Mammary epithelial cell (primary cell): ENCODE measurements around the gene SVEP1.

Source experiments
- CTCF ChIP-seq, 2 donors: IDR thresholded peaks in 1 of 2; conservative IDR thresholded peaks in 1 of 2; 2 replicates each; pipeline ENCODE4 v1.5.1; 2011 to 2012; ENCODE audit warnings: inconsistent platforms in 2 of 2, low read length in 2 of 2, mild to moderate bottlenecking in 2 of 2, control low read depth in 1 of 2, low read depth in 1 of 2; ENCODE audit not compliant: insufficient read depth in 1 of 2; ENCODE audit errors: extremely low read depth in 1 of 2
- EZH2 ChIP-seq: IDR thresholded peaks from 2 replicates; pipeline ENCODE4 v1.6.1; 2012; ENCODE audit warnings: low read length, inconsistent platforms, borderline replicate concordance

GRCh38 chr9:110509792-110510191 lies 69.7 kb downstream of the SVEP1 start:
- no peak for TF ChIP-seq CTCF (conservative IDR thresholded peaks at IDR 0.05 in 1 of 2, IDR thresholded peaks at IDR 0.05 in 1 of 2; ENCODE audit: extremely low read depth in 1 of 2, insufficient read depth in 1 of 2, low read depth in 1 of 2, low read length in 2 of 2)
- no peak for TF ChIP-seq EZH2
